ENCODE measurements around the gene TATDN3. TPM values are rescaled to one million over a fixed set of nuclear protein-coding genes. Genes with fewer than 3 reads are reported as not detected.

Gene TATDN3
- polyA plus RNA-seq, 1 experiment = 4.6 TPM

DNA sequence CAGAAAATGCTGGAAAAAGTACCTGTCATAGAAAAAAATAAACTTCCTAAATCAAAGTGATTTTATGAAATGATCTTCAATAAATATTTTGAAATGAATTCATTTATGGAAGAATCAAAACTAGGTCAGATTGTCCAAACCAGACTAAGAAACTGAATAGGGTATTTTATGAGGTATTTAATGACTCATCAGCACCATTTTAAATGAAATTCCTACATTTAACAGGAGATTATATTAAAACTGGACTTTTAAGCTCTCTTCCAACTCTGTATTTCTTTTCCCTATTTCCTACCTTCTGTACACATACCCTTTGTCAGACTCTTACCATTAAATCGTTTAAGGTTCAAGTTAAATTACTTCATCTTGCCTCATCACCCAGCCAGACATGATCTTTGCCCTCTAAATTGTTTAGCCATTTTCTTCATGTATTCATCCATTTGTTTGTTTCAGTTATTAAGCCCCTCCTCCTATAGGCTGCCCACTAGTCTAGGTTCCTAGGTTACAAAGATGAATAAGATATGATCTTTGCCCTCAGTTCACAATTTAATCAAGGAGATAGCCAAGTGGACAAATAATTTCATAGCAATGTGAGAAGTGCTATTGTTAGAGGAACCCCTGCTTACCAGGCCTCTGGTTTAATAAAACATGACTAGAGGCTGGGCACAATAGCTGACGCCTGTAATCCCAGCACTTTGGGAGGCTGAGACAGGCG, 25.0 kb downstream of the TATDN3 start:
- POLR2A ChIA-PET = no interaction called here
- TF ChIP-seq, protein P1, sequence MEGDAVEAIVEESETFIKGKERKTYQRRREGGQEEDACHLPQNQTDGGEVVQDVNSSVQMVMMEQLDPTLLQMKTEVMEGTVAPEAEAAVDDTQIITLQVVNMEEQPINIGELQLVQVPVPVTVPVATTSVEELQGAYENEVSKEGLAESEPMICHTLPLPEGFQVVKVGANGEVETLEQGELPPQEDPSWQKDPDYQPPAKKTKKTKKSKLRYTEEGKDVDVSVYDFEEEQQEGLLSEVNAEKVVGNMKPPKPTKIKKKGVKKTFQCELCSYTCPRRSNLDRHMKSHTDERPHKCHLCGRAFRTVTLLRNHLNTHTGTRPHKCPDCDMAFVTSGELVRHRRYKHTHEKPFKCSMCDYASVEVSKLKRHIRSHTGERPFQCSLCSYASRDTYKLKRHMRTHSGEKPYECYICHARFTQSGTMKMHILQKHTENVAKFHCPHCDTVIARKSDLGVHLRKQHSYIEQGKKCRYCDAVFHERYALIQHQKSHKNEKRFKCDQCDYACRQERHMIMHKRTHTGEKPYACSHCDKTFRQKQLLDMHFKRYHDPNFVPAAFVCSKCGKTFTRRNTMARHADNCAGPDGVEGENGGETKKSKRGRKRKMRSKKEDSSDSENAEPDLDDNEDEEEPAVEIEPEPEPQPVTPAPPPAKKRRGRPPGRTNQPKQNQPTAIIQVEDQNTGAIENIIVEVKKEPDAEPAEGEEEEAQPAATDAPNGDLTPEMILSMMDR (IDR thresholded peaks at IDR 0.05; ENCODE audit: insufficient read depth, low read depth, low read length) = no peak
- H3K36me3 ChIP-seq (ENCODE audit: control insufficient read depth, insufficient read depth, low read length) = no peaks in the 10 kb centered on the region
- H3K27me3 ChIP-seq (ENCODE audit: control insufficient read depth, insufficient read depth, low read length) = no peaks in the 10 kb centered on the region
- no peak overlapping the region for H3K4me3 ChIP-seq (ENCODE audit: low read depth, low read length)
- no peak for DNase-seq (ENCODE audit: low read depth)
- CTCF ChIA-PET = interaction anchor here (2.9 kb wide), 1 partner anchor 179 kb away, joined by 10 read pairs; no protein-coding TSS in a partner anchor

DNA sequence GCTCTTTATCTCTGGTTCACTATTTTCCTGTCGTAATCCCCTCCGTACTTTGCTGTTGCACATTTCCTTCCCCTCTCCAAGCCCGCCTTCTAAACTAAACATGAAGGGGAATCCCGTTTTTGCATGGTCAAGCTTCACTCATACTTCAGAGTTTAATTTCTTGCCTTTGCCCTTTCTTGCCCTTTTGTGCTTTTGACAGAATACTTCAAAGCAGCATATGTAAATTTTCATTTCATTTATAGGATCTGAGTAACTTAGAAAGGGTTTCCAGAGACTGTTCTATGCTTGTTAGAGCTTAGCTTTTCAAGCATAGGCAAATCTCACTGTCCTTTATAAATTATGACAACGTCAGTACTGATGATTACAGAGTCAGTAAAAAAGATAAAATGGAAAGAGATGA, 28.0 kb downstream of the TATDN3 start:
- POLR2A ChIA-PET = no interaction called here
- TF ChIP-seq, protein P1 (IDR thresholded peaks at IDR 0.05; ENCODE audit: insufficient read depth, low read depth, low read length) = no peak
- no peak for DNase-seq (ENCODE audit: low read depth)

DNA sequence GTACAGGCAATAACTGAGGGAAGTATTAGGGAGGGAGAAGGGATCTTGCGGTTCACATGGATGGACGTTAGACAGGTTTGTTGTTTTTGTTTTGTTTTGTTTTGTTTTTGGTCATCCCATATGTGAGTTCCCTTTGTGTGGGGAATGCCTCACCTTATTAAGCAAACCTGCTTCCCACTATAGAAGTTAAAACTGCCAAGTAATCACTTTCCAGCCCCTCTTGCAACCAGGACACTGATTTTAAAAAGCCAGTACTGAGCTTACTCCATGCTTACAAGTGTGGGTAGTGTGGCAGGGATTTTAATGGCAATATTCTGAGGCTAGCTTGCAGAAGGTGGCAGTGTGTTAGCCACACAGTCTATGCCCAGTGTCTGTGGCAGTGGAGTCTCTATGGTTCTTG, 29.3 kb downstream of the TATDN3 start:
- no peaks in the 10 kb centered on the region for H3K27me3 ChIP-seq (ENCODE audit: control insufficient read depth, insufficient read depth, low read length)
- H3K36me3 ChIP-seq (ENCODE audit: control insufficient read depth, insufficient read depth, low read length) = no peaks in the 10 kb centered on the region
- DNase-seq (ENCODE audit: low read depth) = no peak
- ChIA-PET CTCF (no interaction called here), POLR2A (no interaction called here)
- TF ChIP-seq, protein P1 (IDR thresholded peaks at IDR 0.05; ENCODE audit: insufficient read depth, low read depth, low read length) = no peak
- H3K4me3 ChIP-seq (ENCODE audit: low read depth, low read length) = no peak overlapping the region

More for the DNA sequence above, 28.0 kb downstream of the TATDN3 start:
- Histone ChIP-seq H3K36me3 (ENCODE audit: control insufficient read depth, insufficient read depth, low read length) (no peaks in the 10 kb centered on the region), H3K27me3 (ENCODE audit: control insufficient read depth, insufficient read depth, low read length) (no peaks in the 10 kb centered on the region), H3K4me3 (ENCODE audit: low read depth, low read length) (no peak overlapping the region)
- CTCF ChIA-PET = interaction anchor here (0.9 to 1.4 kb wide), 2 partner anchors 27 to 175 kb away, joined by 3 to 4 read pairs; no protein-coding TSS in a partner anchor

DNA sequence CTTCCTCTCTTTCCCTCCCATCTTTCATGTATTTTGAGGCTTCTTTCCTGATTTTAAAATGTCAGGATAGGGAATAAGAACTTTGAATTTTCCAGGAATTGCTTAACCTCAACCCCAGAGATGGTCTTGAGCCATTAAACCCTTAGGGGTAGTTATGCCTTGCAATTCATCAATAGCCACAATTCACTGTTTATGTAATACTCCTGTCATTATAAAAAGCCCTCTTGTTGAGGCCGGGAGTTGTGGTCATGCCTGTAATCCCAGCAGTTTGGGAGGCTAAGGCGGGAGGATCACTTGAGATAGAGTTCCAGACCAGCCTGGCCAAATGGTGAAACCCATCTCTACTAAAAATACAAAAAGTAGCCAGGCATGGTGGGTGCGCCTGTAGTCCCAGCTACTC, 31.3 kb downstream of the TATDN3 start:
- H3K4me3 ChIP-seq (ENCODE audit: low read depth, low read length) = no peak overlapping the region
- no peaks in the 10 kb centered on the region for H3K27me3 ChIP-seq (ENCODE audit: control insufficient read depth, insufficient read depth, low read length)
- TF ChIP-seq, protein P1 (IDR thresholded peaks at IDR 0.05; ENCODE audit: insufficient read depth, low read depth, low read length) = no peak
- H3K36me3 ChIP-seq (ENCODE audit: control insufficient read depth, insufficient read depth, low read length) = no peaks in the 10 kb centered on the region
- no peak for DNase-seq (ENCODE audit: low read depth)
- CTCF ChIA-PET = interaction anchor here (0.7 kb wide), 1 partner anchor 8 kb away, joined by 3 read pairs; no protein-coding TSS in a partner anchor
- POLR2A ChIA-PET = no interaction called here

DNA sequence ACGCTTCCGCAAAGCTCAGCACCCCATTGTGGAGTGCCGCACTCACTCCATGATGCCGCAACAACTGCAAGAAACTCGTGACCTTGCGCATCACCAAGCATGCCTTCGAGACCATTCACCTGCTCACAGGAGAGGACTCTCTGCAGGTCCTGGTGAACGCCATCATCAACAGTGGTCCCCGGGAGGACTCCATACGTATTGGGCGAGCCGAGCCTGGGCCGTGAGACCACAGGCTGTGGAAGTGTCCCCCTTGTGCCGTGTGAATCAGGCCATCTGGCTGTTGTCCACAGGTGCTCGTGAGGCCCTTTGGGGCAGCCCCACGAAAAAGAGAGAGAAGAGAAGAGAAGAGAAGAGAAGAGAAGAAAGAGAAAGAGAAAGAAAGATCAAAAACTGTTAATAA, 32.5 kb downstream of the TATDN3 start:
- Histone ChIP-seq H3K27me3 (ENCODE audit: control insufficient read depth, insufficient read depth, low read length) (no peaks in the 10 kb centered on the region), H3K36me3 (ENCODE audit: control insufficient read depth, insufficient read depth, low read length) (no peaks in the 10 kb centered on the region), H3K4me3 (ENCODE audit: low read depth, low read length) (no peak overlapping the region)
- POLR2A ChIA-PET = no interaction called here
- CTCF ChIA-PET = interaction anchor here (0.6 kb wide), 1 partner anchor 183 kb away, joined by 3 read pairs; no protein-coding TSS in a partner anchor
- no peak for DNase-seq (ENCODE audit: low read depth)
- TF ChIP-seq, protein P1 (IDR thresholded peaks at IDR 0.05; ENCODE audit: insufficient read depth, low read depth, low read length) = no peak

Data from BJ (cell line).